GM12878 (cell line): ENCODE results near the gene RMND1. TPM values are rescaled to one million over a fixed set of nuclear protein-coding genes. Genes with fewer than 3 reads are reported as not detected.

ENCODE experiments used
- BACH1 ChIP-seq: fragments of 450-650 bp; IDR thresholded peaks from 2 replicates; pipeline ENCODE4 v1.6.1; 2017; ENCODE audit warnings: mild to moderate bottlenecking, borderline replicate concordance
- CREM ChIP-seq: IDR thresholded peaks from 2 replicates; pipeline ENCODE4 v1.6.1; 2014; ENCODE audit warnings: antibody characterized with exemption, low read depth
- CUX1 ChIP-seq: IDR thresholded peaks from 2 replicates; pipeline ENCODE4 v1.6.1; 2012; ENCODE audit warnings: improper control_type of control experiment, low read depth, low read length; ENCODE audit not compliant: insufficient replicate concordance
- ELK1 ChIP-seq: IDR thresholded peaks from 2 replicates; pipeline ENCODE4 v1.6.1; 2012; ENCODE audit warnings: low read depth, low read length, improper control_type of control experiment
- EP300 ChIP-seq, 2 experiments: fragments of 150-350 bp in 1 of 2; IDR thresholded peaks; 2 replicates each; pipeline ENCODE4 v1.6.1; 2011 to 2012; ENCODE audit warnings: low read depth in 2 of 2, low read length in 2 of 2, borderline replicate concordance in 1 of 2, improper control_type of control experiment in 1 of 2, inconsistent platforms in 1 of 2; ENCODE audit not compliant: control insufficient read depth in 1 of 2
- ETV6 ChIP-seq, 2 experiments: fragments of 450-650 bp in 1 of 2; IDR thresholded peaks in 1 of 2; conservative IDR thresholded peaks in 1 of 2; 2 replicates each; pipeline ENCODE4 v1.6.1; 2014; ENCODE audit warnings: antibody characterized with exemption in 1 of 2, borderline replicate concordance in 1 of 2, low read depth in 1 of 2, mild to moderate bottlenecking in 1 of 2, moderate library complexity in 1 of 2
- FOS ChIP-seq: IDR thresholded peaks from 3 replicates; pipeline ENCODE4 v1.6.1; 2011; ENCODE audit warnings: borderline replicate concordance; ENCODE audit not compliant: insufficient read length; ENCODE audit errors: extremely low read depth
- HDGF ChIP-seq: fragments of 450-650 bp; IDR thresholded peaks from 2 replicates; pipeline ENCODE4 v1.6.1; 2016; ENCODE audit warnings: antibody characterized with exemption
- IKZF2 ChIP-seq, 2 experiments: fragments of 450-650 bp; IDR thresholded peaks; 2 replicates each; pipeline ENCODE4 v1.6.1; 2017; ENCODE audit warnings: mild to moderate bottlenecking in 2 of 2, moderate library complexity in 2 of 2
- MEF2B ChIP-seq: fragments of 450-650 bp; IDR thresholded peaks from 2 replicates; pipeline ENCODE4 v1.6.1; 2018; ENCODE audit warnings: mild to moderate bottlenecking, moderate library complexity; ENCODE audit not compliant: partially characterized antibody, poor library complexity, severe bottlenecking
- NR2C2 ChIP-seq: IDR thresholded peaks from 2 replicates; pipeline ENCODE4 v1.6.1; 2011; ENCODE audit warnings: borderline replicate concordance, low read depth; ENCODE audit not compliant: control insufficient read depth, insufficient read length
- PML ChIP-seq: IDR thresholded peaks from 2 replicates; pipeline ENCODE4 v1.6.1; 2012; ENCODE audit warnings: low read length, inconsistent platforms
- POLR2A ChIP-seq: IDR thresholded peaks from 2 replicates; pipeline ENCODE4 v1.6.1; 2011; ENCODE audit warnings: low read depth, mild to moderate bottlenecking, low read length
- RAD21 ChIP-seq: IDR thresholded peaks from 2 replicates; pipeline ENCODE4 v1.6.1; 2011; ENCODE audit warnings: mild to moderate bottlenecking, low read depth, low read length, moderate library complexity; ENCODE audit not compliant: insufficient read depth
- RELA ChIP-seq: fragments of 450-650 bp; IDR thresholded peaks from 2 replicates; pipeline ENCODE4 v1.8.0; 2014; ENCODE audit warnings: borderline replicate concordance; ENCODE audit not compliant: partially characterized antibody
- SKIL ChIP-seq: fragments of 450-650 bp; IDR thresholded peaks from 2 replicates; pipeline ENCODE4 v1.6.1; 2017; ENCODE audit warnings: mild to moderate bottlenecking, low read depth, inconsistent platforms; ENCODE audit not compliant: poor library complexity, severe bottlenecking
- SMAD5 ChIP-seq: IDR thresholded peaks from 2 replicates; pipeline ENCODE4 v1.6.1; 2016; ENCODE audit warnings: antibody characterized with exemption, low read depth
- TCF7 ChIP-seq: IDR thresholded peaks from 2 replicates; pipeline ENCODE4 v1.6.1; 2014; ENCODE audit warnings: antibody characterized with exemption, borderline replicate concordance
- USF1 ChIP-seq: IDR thresholded peaks from 2 replicates; pipeline ENCODE4 v1.6.1; 2011; ENCODE audit warnings: borderline replicate concordance, low read depth, mild to moderate bottlenecking, moderate library complexity, mixed read lengths, low read length; ENCODE audit not compliant: insufficient read depth; ENCODE audit errors: extremely low read length
- ZNF207 ChIP-seq: fragments of 450-650 bp; IDR thresholded peaks from 2 replicates; pipeline ENCODE4 v1.6.1; 2014; ENCODE audit warnings: antibody characterized with exemption, mild to moderate bottlenecking, borderline replicate concordance
- polyA plus RNA-seq, 11 experiments: library from polyadenylated mRNA; depleted of rRNA in 4 of 11; unstranded in 6 of 11; stranded (reverse) in 5 of 11; fragments of >200 nt; fragmentation: Nextera tagmentation in 4 of 11; fragmentation: Illumina TruSeq in 1 of 11; extraction: Ambion mirVana in 4 of 11; extraction: Trizol in 1 of 11; gene quantifications; 1 replicate in 1 of 11; 2 replicates in 10 of 11; pipeline versions ENCODE4 v1.2.1 to v1.2.3, GENCODE V29; 2011 to 2016; ENCODE audit warnings: inconsistent platforms in 2 of 11, missing spikeins in 2 of 11, low read depth in 1 of 11
- total RNA-seq, 4 experiments: library from RNA; depleted of rRNA in 3 of 4; stranded (reverse); fragments of >200 nt in 3 of 4; fragmentation: Illumina TruSeq in 1 of 4; extraction: Trizol in 1 of 4; gene quantifications; 2 replicates each; pipeline versions ENCODE4 v1.2.1 to v1.2.3, GENCODE V29; 2013 to 2021

Gene RMND1
- total and polyA plus RNA-seq, 10 of the 15 experiments (the other 5 are each of a cell fraction or from before 2014, with no cell fraction given): 15.9 to 34.5 (median 21.4) TPM

- TF ChIP-seq CUX1: no peak
- TF ChIP-seq TCF7: no peak
- TF ChIP-seq USF1: peak; percentile 3
- peak; percentile 88 for TF ChIP-seq ZNF207
- TF ChIP-seq RAD21: no peak
- peak; percentile 70; the same call in 1 of the 2 replicates for TF ChIP-seq BACH1
- no peak for TF ChIP-seq ETV6 (conservative IDR thresholded peaks at IDR 0.05 in 1 of 2, IDR thresholded peaks at IDR 0.05 in 1 of 2; ENCODE audit: borderline replicate concordance in 1 of 2, low read depth in 1 of 2)
- TF ChIP-seq FOS: no peak
- TF ChIP-seq PML: no peak
- no peak for TF ChIP-seq RELA
- no peak for TF ChIP-seq IKZF2 (IDR thresholded peaks at IDR 0.05)
- no peak for TF ChIP-seq MEF2B
- no peak for TF ChIP-seq EP300 (IDR thresholded peaks at IDR 0.05; ENCODE audit: borderline replicate concordance in 1 of 2, control insufficient read depth in 1 of 2, low read depth in 2 of 2, low read length in 2 of 2)
- TF ChIP-seq NR2C2: no peak
- no peak for TF ChIP-seq SKIL
- peak; percentile 88 for TF ChIP-seq POLR2A
- no peak for TF ChIP-seq SMAD5
- TF ChIP-seq CREM: no peak
- TF ChIP-seq ELK1: no peak
- TF ChIP-seq HDGF: no peak
Observed at GRCh38 chr6:151390851-151391470, 61.0 kb downstream of the RMND1 start (continued).
